Cardiac fibroblast (primary cell): ENCODE measurements around the gene HOOK2.

Source experiments
- DNase-seq, 2 donors: peaks; one replicate each; pipeline versions ENCODE4 v3.0.0 to v3.0.0-alpha.2; 2010; ENCODE audit warnings: low read depth in 2 of 2
- H3K4me3 ChIP-seq, 2 donors: replicated peaks in 1 of 2; 1 replicate in 1 of 2; 2 replicates in 1 of 2; pipeline ENCODE4 v1.5.1; 2011; ENCODE audit warnings: low read depth in 2 of 2, low read length in 2 of 2, mild to moderate bottlenecking in 2 of 2, moderate library complexity in 1 of 2
- TF ChIP-seq, protein P1 (sequence below): IDR thresholded peaks from one replicate; pipeline ENCODE4 v1.5.1; 2011; ENCODE audit warnings: low read depth, mild to moderate bottlenecking, low read length, inconsistent platforms

HOOK2 gene

DNA sequence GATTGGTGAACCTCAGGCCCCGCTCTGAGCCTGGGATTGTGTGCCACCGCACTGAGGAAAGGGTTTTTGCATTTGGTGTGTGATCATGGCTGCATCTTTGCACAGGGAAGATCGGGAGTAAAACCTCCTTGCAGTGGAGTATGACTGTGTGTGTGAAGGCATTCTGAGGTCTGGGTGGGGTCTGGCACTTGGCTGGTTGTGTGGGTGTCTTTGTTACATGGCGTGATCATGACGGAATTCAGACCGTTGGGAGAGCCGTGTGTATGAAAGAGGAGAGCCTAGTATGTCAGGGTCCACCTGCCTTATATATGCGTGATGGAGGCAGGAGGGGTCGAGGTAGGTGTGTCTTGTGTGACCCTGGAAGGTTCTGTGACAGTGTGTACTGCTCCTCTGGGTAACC lies 24.5 kb downstream of the HOOK2 start:
- TF ChIP-seq, protein P1, sequence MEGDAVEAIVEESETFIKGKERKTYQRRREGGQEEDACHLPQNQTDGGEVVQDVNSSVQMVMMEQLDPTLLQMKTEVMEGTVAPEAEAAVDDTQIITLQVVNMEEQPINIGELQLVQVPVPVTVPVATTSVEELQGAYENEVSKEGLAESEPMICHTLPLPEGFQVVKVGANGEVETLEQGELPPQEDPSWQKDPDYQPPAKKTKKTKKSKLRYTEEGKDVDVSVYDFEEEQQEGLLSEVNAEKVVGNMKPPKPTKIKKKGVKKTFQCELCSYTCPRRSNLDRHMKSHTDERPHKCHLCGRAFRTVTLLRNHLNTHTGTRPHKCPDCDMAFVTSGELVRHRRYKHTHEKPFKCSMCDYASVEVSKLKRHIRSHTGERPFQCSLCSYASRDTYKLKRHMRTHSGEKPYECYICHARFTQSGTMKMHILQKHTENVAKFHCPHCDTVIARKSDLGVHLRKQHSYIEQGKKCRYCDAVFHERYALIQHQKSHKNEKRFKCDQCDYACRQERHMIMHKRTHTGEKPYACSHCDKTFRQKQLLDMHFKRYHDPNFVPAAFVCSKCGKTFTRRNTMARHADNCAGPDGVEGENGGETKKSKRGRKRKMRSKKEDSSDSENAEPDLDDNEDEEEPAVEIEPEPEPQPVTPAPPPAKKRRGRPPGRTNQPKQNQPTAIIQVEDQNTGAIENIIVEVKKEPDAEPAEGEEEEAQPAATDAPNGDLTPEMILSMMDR, result no peak
- peak in 1 of 2 donors; percentile 14 for DNase-seq
- no peak overlapping the region for H3K4me3 ChIP-seq

DNA sequence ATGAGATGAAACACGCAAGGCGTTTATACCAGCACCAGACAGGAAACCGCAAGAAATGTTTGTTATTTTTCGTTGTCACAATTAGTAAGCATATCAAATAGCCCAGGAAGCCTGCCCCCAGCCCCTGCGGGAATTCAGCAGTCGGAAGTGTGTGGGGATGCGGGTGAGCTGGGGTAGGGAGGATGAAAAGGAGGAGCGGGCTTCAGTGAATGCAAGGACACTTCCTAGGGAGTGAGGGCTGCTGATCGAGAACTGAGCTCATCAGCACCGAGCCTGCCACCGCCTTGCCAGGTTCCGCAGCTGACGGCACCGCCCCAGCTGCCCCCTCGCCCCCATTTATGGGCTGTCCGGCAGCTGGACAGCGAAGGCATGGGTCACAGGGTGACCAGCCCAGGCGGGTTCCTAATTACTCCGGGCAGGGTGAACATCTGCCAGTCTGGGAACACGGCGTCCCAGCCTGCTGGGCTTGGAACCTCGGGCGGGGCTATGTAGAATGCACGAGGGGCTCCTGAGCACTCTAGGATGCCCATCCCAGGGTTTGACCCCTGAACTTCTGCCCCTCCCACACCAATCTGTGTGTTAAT lies 25.3 kb downstream of the HOOK2 start:
- peak; percentile 21 to 56 for DNase-seq
- H3K4me3 ChIP-seq, result no peak overlapping the region
- TF ChIP-seq, protein P1, result no peak

DNA sequence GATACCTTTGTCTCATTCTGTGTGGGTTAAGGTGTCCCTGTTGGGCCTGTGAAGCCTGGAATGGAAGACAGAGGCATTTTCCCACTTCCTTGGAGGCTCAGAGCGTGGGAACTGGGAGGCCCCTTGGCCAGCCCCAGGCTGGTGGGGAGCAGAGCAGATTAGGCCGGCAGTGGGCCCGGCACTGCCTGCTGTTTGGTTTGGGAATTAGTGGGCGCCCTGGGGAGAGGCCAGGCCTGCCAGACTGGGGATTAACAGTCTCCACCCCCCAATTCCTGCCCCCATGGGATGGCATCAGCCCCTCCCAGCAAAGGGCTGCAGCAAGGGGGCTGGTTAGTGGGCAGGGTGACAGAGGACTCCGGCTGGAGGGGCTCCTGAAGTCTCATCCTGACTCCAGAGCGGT lies 26.9 kb downstream of the HOOK2 start:
- H3K4me3 ChIP-seq, result no peak overlapping the region
- DNase-seq, result no peak
- TF ChIP-seq, protein P1, result no peak

DNA sequence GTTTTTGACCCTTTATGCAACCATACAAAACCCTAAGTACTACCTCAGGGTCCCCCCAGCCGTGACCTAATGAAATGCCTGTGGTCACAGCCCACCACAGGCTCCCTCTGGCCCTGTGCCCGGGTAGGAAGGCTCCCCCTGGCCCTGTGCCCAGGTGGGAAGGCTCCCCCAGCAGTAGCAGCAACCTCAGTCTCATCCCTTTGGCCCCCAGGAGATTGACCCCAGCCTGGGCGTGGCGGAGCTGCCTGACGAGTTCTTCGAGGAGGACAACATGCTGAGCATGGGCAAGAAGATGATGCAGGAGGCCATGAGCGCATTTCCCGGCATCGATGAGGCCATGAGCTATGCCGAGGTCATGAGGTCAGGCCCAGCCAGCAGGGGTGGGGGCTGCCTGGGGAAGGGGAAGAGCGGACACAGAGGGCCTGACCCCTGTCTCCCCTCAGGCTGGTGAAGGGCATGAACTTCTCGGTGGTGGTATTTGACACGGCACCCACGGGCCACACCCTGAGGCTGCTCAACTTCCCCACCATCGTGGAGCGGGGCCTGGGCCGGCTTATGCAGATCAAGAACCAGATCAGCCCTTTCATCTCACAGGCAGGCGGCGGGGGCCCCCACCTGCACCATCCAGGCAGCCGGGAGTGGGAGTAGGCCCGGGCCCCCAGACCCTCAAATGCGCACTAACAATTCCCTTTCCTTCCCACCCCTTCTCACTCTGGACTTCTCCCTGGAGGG lies 30.0 kb downstream of the HOOK2 start:
- TF ChIP-seq, protein P1, result no peak
- H3K4me3 ChIP-seq, result no peak overlapping the region
- DNase-seq, result peak in 1 of 2 donors; percentile 15

DNA sequence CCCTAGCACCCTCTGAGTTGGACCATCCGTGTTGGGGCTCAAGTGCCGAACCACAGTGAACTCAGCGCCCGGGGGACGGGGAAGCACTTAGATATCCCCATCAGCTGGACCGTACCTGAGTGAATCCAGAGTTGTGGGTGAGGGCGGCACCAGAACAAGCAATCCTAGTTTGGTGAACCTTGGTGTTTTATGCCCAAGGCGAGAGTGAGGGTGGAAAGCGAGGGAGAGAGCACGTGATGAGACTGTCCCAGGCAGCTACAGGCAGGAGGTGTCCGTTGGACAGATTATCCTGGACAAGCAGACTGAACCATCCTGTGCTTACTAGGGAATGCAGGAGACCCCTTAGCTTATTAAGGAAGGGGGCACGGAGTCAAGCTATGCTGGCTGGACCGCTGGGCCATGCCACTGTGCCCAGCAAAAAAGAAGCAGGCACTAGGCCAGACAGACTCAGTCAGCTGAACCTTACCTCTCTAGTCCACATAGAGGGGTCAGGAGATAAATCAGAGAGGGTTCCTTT lies 37.5 kb downstream of the HOOK2 start:
- H3K4me3 ChIP-seq, result peak overlapping the region; percentile 96 to 98
- TF ChIP-seq, protein P1, result no peak
- DNase-seq, result no peak

DNA sequence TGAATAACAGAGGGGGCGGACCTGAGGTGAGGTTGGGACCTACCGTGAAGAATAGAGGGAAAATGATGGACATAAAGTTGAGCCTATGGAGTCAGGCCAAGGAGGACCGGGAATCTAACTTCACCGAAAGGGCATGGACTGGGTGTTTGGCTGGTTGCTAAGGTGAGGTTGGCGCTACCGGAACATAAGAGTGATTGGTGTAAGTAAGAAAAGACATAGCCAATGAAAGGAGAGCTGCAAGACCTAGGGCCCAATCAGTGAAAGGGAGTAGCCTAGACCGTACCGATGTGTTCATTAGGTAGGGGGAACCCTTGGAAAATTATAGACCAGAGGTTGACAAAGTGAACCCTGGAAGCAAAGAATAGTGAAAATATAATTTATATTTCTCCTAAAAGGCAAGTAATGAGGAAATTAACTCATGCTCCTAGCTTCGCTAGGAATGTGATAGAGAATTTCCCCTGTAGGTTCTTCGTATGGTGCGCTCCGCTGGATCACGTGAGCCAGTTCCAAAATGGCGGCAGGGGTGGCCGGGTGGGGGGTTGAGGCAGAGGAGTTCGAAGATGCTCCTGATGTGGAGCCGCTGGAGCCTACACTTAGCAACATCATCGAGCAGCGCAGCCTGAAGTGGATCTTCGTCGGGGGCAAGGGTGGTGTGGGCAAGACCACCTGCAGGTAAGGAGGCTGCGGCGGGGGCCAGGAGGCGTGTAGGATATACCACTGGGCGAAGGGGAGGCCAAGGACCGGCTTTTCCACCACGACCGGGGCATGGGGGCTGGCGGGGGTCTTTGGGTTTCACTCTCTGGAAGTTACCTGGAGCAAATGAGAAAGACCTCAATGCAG lies 38.1 kb downstream of the HOOK2 start, which contains the start of gene GET3:
Gene GET3 (plus strand): TSS at position 503 of the 840 bp plus-strand sequence. CDS start 9 bp downstream, at position 512.
- DNase-seq, result peak; percentile 100
- H3K4me3 ChIP-seq, result peak within 1 kb of the TSS; percentile 96 to 98
- TF ChIP-seq, protein P1, result no peak
